ENCODE results near the gene SOCS2. TPM values are rescaled to one million over a fixed set of nuclear protein-coding genes. Genes with fewer than 3 reads are reported as not detected.

The SOCS2 gene
- total RNA-seq, 4 donors from 2014 or later, result 45.5 to 213 (median 79.4) TPM

DNA sequence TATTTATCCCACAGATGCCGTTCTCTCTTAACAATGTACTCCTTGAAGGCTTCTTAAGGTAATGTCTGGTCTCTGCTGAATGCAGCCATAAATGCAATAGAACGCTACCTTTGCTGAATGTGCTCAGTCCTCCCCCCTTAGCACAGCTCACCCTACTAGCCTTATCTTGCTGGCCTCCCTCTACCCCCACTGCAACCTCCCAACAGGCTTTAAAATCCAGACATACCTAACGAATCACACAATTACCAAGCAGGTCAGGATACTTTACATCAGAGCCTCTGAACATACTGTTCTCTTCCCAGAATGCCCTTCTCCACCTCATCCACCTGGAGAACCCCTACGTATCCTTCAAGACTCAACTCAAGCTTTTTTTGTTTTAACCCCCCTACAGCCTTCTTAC, 53.7 kb downstream of the SOCS2 start:
- WGBS, 2 donors (ENCODE audit: low coverage in 1 of 2), result 90 to 92% methylated on average over 4 of the region's 4 CpGs
- H3K9me3 ChIP-seq, result no peaks in the 10 kb centered on the region
- H3K36me3 ChIP-seq, result no peaks in the 10 kb centered on the region
- TF ChIP-seq EP300 (IDR thresholded peaks at IDR 0.05; ENCODE audit: low read depth) (no peak), POLR2AphosphoS5 (IDR thresholded peaks at IDR 0.05) (no peak), POLR2A (IDR thresholded peaks at IDR 0.05) (no peak)
- TF ChIP-seq, protein P1, sequence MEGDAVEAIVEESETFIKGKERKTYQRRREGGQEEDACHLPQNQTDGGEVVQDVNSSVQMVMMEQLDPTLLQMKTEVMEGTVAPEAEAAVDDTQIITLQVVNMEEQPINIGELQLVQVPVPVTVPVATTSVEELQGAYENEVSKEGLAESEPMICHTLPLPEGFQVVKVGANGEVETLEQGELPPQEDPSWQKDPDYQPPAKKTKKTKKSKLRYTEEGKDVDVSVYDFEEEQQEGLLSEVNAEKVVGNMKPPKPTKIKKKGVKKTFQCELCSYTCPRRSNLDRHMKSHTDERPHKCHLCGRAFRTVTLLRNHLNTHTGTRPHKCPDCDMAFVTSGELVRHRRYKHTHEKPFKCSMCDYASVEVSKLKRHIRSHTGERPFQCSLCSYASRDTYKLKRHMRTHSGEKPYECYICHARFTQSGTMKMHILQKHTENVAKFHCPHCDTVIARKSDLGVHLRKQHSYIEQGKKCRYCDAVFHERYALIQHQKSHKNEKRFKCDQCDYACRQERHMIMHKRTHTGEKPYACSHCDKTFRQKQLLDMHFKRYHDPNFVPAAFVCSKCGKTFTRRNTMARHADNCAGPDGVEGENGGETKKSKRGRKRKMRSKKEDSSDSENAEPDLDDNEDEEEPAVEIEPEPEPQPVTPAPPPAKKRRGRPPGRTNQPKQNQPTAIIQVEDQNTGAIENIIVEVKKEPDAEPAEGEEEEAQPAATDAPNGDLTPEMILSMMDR (IDR thresholded peaks at IDR 0.05), result no peak
- H3K4me3 ChIP-seq, result no peak overlapping the region
- no peaks in the 10 kb centered on the region for H3K4me1 ChIP-seq
- H3K27ac ChIP-seq, result no peak overlapping the region
- in situ Hi-C loops (cut with MboI; ENCODE audit: low pct_ligation_motif_present in 1 of 4, low pct_unique_long_range_greater_than_20kb in 1 of 4, low sequenced_read_pairs in 3 of 4) (no loop called here), intact Hi-C loops (cut with DNase I; ENCODE audit: low total_unique reads) (no loop called here)
- no peaks in the 10 kb centered on the region for H3K27me3 ChIP-seq
- no peak for DNase-seq

Other genes with a start within 250 kb of the SOCS2 start
- 100 to 1,000 TPM in 2 of 4 donors, 10 to 100 TPM in 2; 65.3 to 111 (median 90.9) TPM for gene NUDT4, start 194.8 kb upstream of the SOCS2 start, total RNA-seq
- 10 to 100 TPM in 3 of 4 donors, 1 to 10 TPM in 1; 2.0 to 39.0 (median 22.3) TPM for gene UBE2N, start 130.7 kb upstream of the SOCS2 start, total RNA-seq
- gene MRPL42, start 105.2 kb upstream of the SOCS2 start, total RNA-seq, result 10 to 100 TPM; 10.5 to 45.1 (median 27.2) TPM
- gene CRADD, start 104.7 kb downstream of the SOCS2 start, total RNA-seq, result 10 to 100 TPM; 45.6 to 59.3 (median 56.3) TPM